CD4-positive, alpha-beta T cell (primary cell): ENCODE results near the gene SELENOV. TPM values are rescaled to one million over a fixed set of nuclear protein-coding genes. Genes with fewer than 3 reads are reported as not detected.

Experiments
- ATAC-seq: fragments of 200-7000 bp; cut with Tn5 transposase; one replicate; pipeline ENCODE4 v1.10.0; 2022; ENCODE audit warnings: mild to moderate bottlenecking; ENCODE audit not compliant: poor library complexity
- CTCF ChIA-PET: fragments of 350-600 bp; sonication (Branson Sonifier 250); formaldehyde crosslinking; loops from one replicate; lab custom pipeline; 2021; ENCODE audit warnings: antibody characterized with exemption, inconsistent platforms; lab: Charles Lee
- POLR2A ChIA-PET: fragments of 350-600 bp; sonication (Branson Sonifier 250); formaldehyde crosslinking; loops from one replicate; lab custom pipeline; 2021; ENCODE audit warnings: antibody characterized with exemption, inconsistent platforms; lab: Charles Lee
- DNase-seq, 14 experiments: peaks; one replicate each; pipeline ENCODE4 v3.0.0-alpha.2; 2013 to 2020; ENCODE audit warnings: mixed read lengths in 2 of 14
- H3K27ac ChIP-seq, 2 donors: one replicate each; pipeline versions ENCODE4 v1.5.1 to v1.7.0; 2013; ENCODE audit warnings: low read length in 2 of 2, low read depth in 1 of 2, mild to moderate bottlenecking in 1 of 2
- H3K27me3 ChIP-seq, 2 experiments: 1 replicate in 1 of 2; 2 replicates in 1 of 2; pipeline versions ENCODE4 v1.6.1 to v1.7.0; 2013; ENCODE audit warnings: low read length in 2 of 2, control low read depth in 1 of 2, mild to moderate bottlenecking in 1 of 2, moderate library complexity in 1 of 2; ENCODE audit not compliant: insufficient read depth in 2 of 2, control insufficient read depth in 1 of 2
- H3K36me3 ChIP-seq: one replicate; pipeline ENCODE4 v1.6.1; 2013; ENCODE audit warnings: low read length, control low read depth; ENCODE audit not compliant: insufficient read depth
- H3K4me1 ChIP-seq: one replicate; pipeline ENCODE4 v1.6.1; 2013; ENCODE audit warnings: low read length, control low read depth; ENCODE audit not compliant: insufficient read depth
- H3K4me3 ChIP-seq: one replicate; pipeline ENCODE4 v1.5.1; 2013; ENCODE audit warnings: mild to moderate bottlenecking, low read length, moderate library complexity
- H3K9me3 ChIP-seq, 2 experiments: 1 replicate in 1 of 2; 2 replicates in 1 of 2; pipeline versions ENCODE4 v1.6.1 to v1.7.0; 2013; ENCODE audit warnings: low read length in 2 of 2, mild to moderate bottlenecking in 2 of 2, control low read depth in 1 of 2, moderate library complexity in 1 of 2; ENCODE audit not compliant: control insufficient read depth in 1 of 2, insufficient read depth in 1 of 2
- H3K27ac Mint-ChIP-seq: one replicate; pipeline ENCODE4 v1.8.0; 2020; ENCODE audit warnings: mixed read lengths
- H3K27me3 Mint-ChIP-seq: one replicate; pipeline ENCODE4 v1.8.0; 2021; ENCODE audit warnings: mixed read lengths
- H3K36me3 Mint-ChIP-seq: one replicate; pipeline ENCODE4 v1.8.0; 2021; ENCODE audit warnings: low read depth, mixed read lengths
- H3K4me1 Mint-ChIP-seq: one replicate; pipeline ENCODE4 v1.8.0; 2021; ENCODE audit warnings: low read depth, mixed read lengths
- H3K4me3 Mint-ChIP-seq: one replicate; pipeline ENCODE4 v1.8.0; 2020; ENCODE audit warnings: mild to moderate bottlenecking, mixed read lengths
- H3K9me3 Mint-ChIP-seq: one replicate; pipeline ENCODE4 v1.8.0; 2020; ENCODE audit warnings: mixed read lengths
- CTCF ChIP-seq: fragments of 200-600 bp; IDR thresholded peaks from one replicate; pipeline ENCODE4 v1.8.0; 2022; ENCODE audit warnings: antibody characterized with exemption, mild to moderate bottlenecking
- intact Hi-C, 2 experiments: fragments of 100-400 bp; cut with DNase I in 1 of 2; cut with micrococcal nuclease in 1 of 2; formaldehyde crosslinking; loops; one replicate each; pipeline versions ENCODE4 v1.15.1 to v1.9.0; 2023 to 2025; cut with DNase I, micrococcal nuclease
- total RNA-seq, 174 experiments: library from RNA in 2 of 174; stranded (reverse) in 2 of 174; gene quantifications; one replicate each; pipeline ENCODE4 v1.2.3 and lab custom pipeline; 2021 to 2026

Gene SELENOV
- total RNA-seq, 2 experiments from 2014 or later: not detected

DNA sequence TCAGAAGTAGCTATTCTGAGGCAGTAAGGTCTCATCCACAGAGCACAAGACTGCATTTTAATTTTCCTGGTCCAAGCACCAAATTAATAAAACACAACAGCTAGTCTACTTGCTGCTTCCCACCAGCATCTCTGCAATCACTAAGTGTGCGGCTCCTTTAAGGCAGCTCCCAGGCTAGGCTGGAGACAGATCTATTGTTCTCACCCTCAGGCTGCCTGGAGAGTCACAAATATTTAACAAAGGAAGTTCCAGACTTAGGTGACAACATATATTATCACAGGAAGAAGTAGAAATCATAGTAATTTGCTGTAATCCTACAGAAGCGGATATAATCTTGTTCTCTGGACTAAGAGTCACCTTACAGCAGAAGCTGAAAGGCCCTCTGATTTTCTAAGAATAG lies 27.3 kb downstream of the SELENOV start:
- DNase-seq: no peak
- H3K4me3 ChIP-seq: no peak overlapping the region
- no peaks in the 10 kb centered on the region for H3K9me3 Mint-ChIP-seq
- H3K36me3 ChIP-seq: no peaks in the 10 kb centered on the region
- H3K27ac Mint-ChIP-seq: peak overlapping the region; percentile 96
- H3K4me3 Mint-ChIP-seq: peak overlapping the region; percentile 21
- intact Hi-C loops: loop anchor here in 1 of 2 experiments (10.0 kb wide), 1 partner anchor 587 kb away; no protein-coding TSS in a partner anchor
- no peak for TF ChIP-seq CTCF
- no peak for ATAC-seq
- H3K9me3 ChIP-seq: no peaks in the 10 kb centered on the region
- H3K36me3 Mint-ChIP-seq: peaks cover 10% of the 10 kb centered on the region
- H3K4me1 ChIP-seq: peaks cover 51% of the 10 kb centered on the region
- no peaks in the 10 kb centered on the region for H3K27me3 Mint-ChIP-seq
- POLR2A ChIA-PET: interaction anchor here (1.2 kb wide), 1 partner anchor 9 kb away, joined by 3 read pairs; the partner anchor contains the start of gene EID2B
- CTCF ChIA-PET: interaction anchor here (1.0 to 1.8 kb wide), 3 partner anchors 9 to 40 kb away, joined by 3 to 10 read pairs (median 3); partner anchors contain the start of gene EID2B
- no peaks in the 10 kb centered on the region for H3K27me3 ChIP-seq
- H3K27ac ChIP-seq: no peak overlapping the region
- peaks cover 87% of the 10 kb centered on the region for H3K4me1 Mint-ChIP-seq

GRCh38 chr19:39543477-39543857 lies 28.5 kb downstream of the SELENOV start:
- no peak overlapping the region for H3K27ac ChIP-seq
- no peaks in the 10 kb centered on the region for H3K36me3 ChIP-seq
- H3K9me3 Mint-ChIP-seq: no peaks in the 10 kb centered on the region
- CTCF ChIA-PET: interaction anchor here (1.5 kb wide), 1 partner anchor 8 kb away, joined by 3 read pairs; no protein-coding TSS in a partner anchor
- POLR2A ChIA-PET: no interaction called here
- H3K4me1 Mint-ChIP-seq: peaks cover 77% of the 10 kb centered on the region
- H3K9me3 ChIP-seq: no peaks in the 10 kb centered on the region
- H3K27me3 ChIP-seq: no peaks in the 10 kb centered on the region
- H3K36me3 Mint-ChIP-seq: peaks cover 10% of the 10 kb centered on the region
- ATAC-seq: no peak
- H3K27me3 Mint-ChIP-seq: no peaks in the 10 kb centered on the region
- no peak overlapping the region for H3K4me3 Mint-ChIP-seq
- H3K4me1 ChIP-seq: peaks cover 47% of the 10 kb centered on the region
- intact Hi-C loops: loop anchor here in 1 of 2 experiments (10.0 kb wide), 1 partner anchor 589 kb away; no protein-coding TSS in a partner anchor
- TF ChIP-seq CTCF: no peak
- H3K4me3 ChIP-seq: no peak overlapping the region
- DNase-seq: no peak
- H3K27ac Mint-ChIP-seq: peak overlapping the region; percentile 76

- peaks cover 42% of the 10 kb centered on the region for H3K4me1 ChIP-seq
- no peaks in the 10 kb centered on the region for H3K27me3 Mint-ChIP-seq
- CTCF ChIA-PET: interaction anchor here (0.7 kb wide), 1 partner anchor 895 kb away, joined by 3 read pairs; no protein-coding TSS in a partner anchor
- H3K27ac Mint-ChIP-seq: peak overlapping the region; percentile 76
- H3K4me3 Mint-ChIP-seq: peak overlapping the region; percentile 70
- DNase-seq: peak in 2 of 14 experiments; percentile 11 to 29
- H3K27ac ChIP-seq: peak overlapping the region in 1 of 2 donors; percentile 25
- POLR2A ChIA-PET: interaction anchor here (0.6 to 1.6 kb wide), 7 partner anchors 11 to 1719 kb away, joined by 3 to 11 read pairs (median 4); partner anchors contain the start of genes HNRNPUL1, RPS16, TIMM50 and ZNF780A
- ATAC-seq: no peak
- intact Hi-C loops: loop anchor here in 1 of 2 experiments (10.0 kb wide), 1 partner anchor 590 kb away; no protein-coding TSS in a partner anchor
- no peak for TF ChIP-seq CTCF
- H3K4me1 Mint-ChIP-seq: peaks cover 68% of the 10 kb centered on the region
- H3K36me3 ChIP-seq: no peaks in the 10 kb centered on the region
- H3K36me3 Mint-ChIP-seq: peaks cover 6% of the 10 kb centered on the region
- no peaks in the 10 kb centered on the region for H3K9me3 Mint-ChIP-seq
- H3K4me3 ChIP-seq: no peak overlapping the region
- H3K9me3 ChIP-seq: no peaks in the 10 kb centered on the region
- H3K27me3 ChIP-seq: no peaks in the 10 kb centered on the region
These were observed 29.4 kb downstream of the SELENOV start for GRCh38 chr19:39544226-39544903.
